ENCODE results near the gene LILRA6. TPM values are rescaled to one million over a fixed set of nuclear protein-coding genes. Genes with fewer than 3 reads are reported as not detected.

LILRA6 gene
- total RNA-seq, 2 donors from 2014 or later, result 4.6 to 5.2 TPM

DNA sequence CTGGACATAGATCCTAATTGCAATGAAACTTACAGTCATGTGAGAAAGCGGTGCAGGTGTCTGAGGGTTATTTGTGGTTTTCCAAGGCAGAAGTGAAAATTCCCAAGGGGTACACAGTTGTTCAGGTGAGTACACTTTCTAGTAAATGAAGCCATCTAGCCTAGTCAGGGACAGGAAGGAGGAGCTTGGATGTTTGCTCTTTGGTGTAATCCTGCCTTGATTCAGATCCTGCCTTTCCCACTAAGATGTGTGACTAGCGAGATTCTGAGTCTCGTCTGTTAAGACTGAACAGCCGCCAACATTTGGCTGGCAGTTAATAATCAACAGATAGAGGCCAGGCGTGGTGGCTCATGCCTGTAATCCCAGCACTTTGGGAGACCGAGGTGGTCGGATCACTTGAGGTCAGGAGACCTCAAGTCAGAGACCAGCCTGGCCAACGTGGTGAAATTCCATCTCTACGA lies 39.4 kb downstream of the LILRA6 start:
- ATAC-seq (ENCODE audit: insufficient number of reproducible peaks, low FRiP score, low read depth) (no peak), DNase-seq (ENCODE audit: low spot score) (no peak)
- Histone ChIP-seq H3K27ac (no peak overlapping the region), H3K36me3 (peaks cover 47% of the 10 kb centered on the region), H3K4me1 (ENCODE audit: control insufficient read depth in 1 of 2, low read depth in 2 of 2) (peaks cover 24 to 49% of the 10 kb centered on the region in 2 donors), H3K9me3 (no peaks in the 10 kb centered on the region), H3K27me3 (replicated peaks; ENCODE audit: insufficient read depth) (no peaks in the 10 kb centered on the region), H3K4me3 (no peak overlapping the region)
- TF ChIP-seq, protein P1, sequence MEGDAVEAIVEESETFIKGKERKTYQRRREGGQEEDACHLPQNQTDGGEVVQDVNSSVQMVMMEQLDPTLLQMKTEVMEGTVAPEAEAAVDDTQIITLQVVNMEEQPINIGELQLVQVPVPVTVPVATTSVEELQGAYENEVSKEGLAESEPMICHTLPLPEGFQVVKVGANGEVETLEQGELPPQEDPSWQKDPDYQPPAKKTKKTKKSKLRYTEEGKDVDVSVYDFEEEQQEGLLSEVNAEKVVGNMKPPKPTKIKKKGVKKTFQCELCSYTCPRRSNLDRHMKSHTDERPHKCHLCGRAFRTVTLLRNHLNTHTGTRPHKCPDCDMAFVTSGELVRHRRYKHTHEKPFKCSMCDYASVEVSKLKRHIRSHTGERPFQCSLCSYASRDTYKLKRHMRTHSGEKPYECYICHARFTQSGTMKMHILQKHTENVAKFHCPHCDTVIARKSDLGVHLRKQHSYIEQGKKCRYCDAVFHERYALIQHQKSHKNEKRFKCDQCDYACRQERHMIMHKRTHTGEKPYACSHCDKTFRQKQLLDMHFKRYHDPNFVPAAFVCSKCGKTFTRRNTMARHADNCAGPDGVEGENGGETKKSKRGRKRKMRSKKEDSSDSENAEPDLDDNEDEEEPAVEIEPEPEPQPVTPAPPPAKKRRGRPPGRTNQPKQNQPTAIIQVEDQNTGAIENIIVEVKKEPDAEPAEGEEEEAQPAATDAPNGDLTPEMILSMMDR (IDR thresholded peaks at IDR 0.05), result no peak

DNA sequence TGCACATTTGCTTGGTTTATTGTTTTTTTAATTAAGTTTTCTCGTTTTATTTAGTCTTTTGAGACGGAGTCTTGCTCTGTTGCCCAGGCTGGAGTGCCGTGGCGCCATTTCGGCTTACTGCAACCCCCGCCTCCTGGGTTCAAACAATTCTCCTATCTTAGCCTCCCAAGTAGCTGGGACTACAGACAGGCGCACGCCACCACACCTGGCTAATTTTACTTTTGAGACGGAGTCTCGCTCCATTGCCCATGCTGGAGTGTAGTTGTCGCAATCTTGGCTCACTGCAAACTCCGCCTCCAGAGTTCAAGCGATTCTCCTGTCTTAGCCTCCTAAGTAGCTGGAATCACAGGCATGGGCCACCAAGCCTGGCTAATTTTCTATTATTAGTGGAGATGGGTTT lies 40.6 kb downstream of the LILRA6 start:
- ATAC-seq (ENCODE audit: insufficient number of reproducible peaks, low FRiP score, low read depth) (no peak), DNase-seq (ENCODE audit: low spot score) (no peak)
- H3K4me1 ChIP-seq (ENCODE audit: control insufficient read depth in 1 of 2, low read depth in 2 of 2), result peaks cover 24 to 49% of the 10 kb centered on the region in 2 donors
- TF ChIP-seq, protein P1 (IDR thresholded peaks at IDR 0.05), result no peak
- peaks cover 38% of the 10 kb centered on the region for H3K36me3 ChIP-seq
- H3K27ac ChIP-seq, result peak overlapping the region in 1 of 2 donors; percentile 87
- no peaks in the 10 kb centered on the region for H3K27me3 ChIP-seq (replicated peaks; ENCODE audit: insufficient read depth)
- H3K9me3 ChIP-seq, result no peaks in the 10 kb centered on the region
- H3K4me3 ChIP-seq, result peak overlapping the region; percentile 82

DNA sequence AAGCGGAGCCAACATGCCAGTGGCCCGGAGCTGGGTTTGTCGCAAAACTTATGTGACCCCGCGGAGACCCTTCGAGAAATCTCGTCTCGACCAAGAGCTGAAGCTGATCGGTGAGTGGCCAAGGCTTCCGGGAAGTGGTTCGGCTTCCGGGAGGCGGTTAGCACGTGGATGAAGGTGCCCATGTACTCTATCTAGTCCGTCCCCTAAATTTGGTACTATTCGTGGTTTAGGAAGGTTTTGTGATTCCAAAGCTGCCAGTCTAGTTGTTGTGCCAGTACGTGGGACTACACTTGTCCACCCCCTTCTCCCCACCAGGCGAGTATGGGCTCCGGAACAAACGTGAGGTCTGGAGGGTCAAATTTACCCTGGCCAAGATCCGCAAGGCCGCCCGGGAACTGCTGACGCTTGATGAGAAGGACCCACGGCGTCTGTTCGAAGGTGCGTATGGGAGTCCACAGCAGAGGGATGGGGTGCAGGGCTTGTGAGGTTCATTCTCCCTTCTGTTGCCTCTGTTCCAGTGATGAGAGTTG lies 41.4 kb downstream of the LILRA6 start:
- TF ChIP-seq, protein P1 (IDR thresholded peaks at IDR 0.05), result no peak
- no peak for DNase-seq (ENCODE audit: low spot score)
- ATAC-seq (ENCODE audit: insufficient number of reproducible peaks, low FRiP score, low read depth), result no peak
- Histone ChIP-seq H3K27me3 (replicated peaks; ENCODE audit: insufficient read depth) (no peaks in the 10 kb centered on the region), H3K4me3 (peak overlapping the region; percentile 82), H3K36me3 (peaks cover 31% of the 10 kb centered on the region), H3K4me1 (ENCODE audit: control insufficient read depth in 1 of 2, low read depth in 2 of 2) (peaks cover 24 to 49% of the 10 kb centered on the region in 2 donors), H3K27ac (peak overlapping the region; percentile 87 to 91), H3K9me3 (no peaks in the 10 kb centered on the region)

DNA sequence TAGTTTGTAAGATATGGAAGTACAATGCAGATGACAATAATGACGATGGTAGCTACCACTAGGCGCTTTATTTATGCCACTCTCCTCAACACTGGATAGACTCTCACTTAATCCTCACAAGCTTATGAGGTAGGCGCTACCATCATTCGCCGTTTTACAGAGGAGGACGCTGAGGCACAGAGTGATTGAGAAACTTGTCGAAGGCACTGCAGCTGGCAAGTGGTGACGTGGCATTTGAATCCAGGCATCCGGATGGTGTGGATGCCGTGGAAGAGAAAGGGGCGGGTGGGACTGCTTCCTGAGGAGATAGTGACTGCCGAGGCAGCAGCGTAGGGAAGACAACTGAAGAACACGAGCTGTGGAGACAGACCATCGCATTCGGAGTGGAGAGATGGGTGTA lies 43.2 kb downstream of the LILRA6 start:
- ATAC-seq (ENCODE audit: insufficient number of reproducible peaks, low FRiP score, low read depth), result no peak
- Histone ChIP-seq H3K9me3 (no peaks in the 10 kb centered on the region), H3K36me3 (peaks cover 15% of the 10 kb centered on the region), H3K27me3 (replicated peaks; ENCODE audit: insufficient read depth) (no peaks in the 10 kb centered on the region), H3K4me1 (ENCODE audit: control insufficient read depth in 1 of 2, low read depth in 2 of 2) (peaks cover 24 to 36% of the 10 kb centered on the region in 2 donors), H3K27ac (no peak overlapping the region), H3K4me3 (no peak overlapping the region)
- TF ChIP-seq, protein P1 (IDR thresholded peaks at IDR 0.05), result no peak
- DNase-seq (ENCODE audit: low spot score), result no peak

DNA sequence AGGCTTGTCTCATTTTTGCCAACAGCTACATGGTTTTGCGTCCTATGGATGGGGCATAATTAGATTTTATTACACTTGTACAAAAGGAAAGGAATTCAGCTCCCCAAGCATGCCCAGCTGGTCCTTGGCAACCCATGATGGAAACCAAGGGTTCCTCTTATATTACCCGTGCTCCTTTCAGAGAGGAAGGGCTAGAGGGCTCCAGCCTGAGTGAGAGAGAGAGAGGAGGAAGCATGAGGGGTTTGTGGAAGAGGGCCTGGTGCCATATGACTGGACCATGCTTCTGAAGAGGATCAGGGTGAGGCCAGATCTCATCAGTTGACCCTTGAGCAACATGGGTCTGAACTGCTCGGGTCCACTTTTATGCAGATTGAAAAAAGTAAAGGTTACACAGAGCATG lies 45.5 kb downstream of the LILRA6 start:
- no peak overlapping the region for H3K4me3 ChIP-seq
- H3K9me3 ChIP-seq, result no peaks in the 10 kb centered on the region
- peaks cover 9% of the 10 kb centered on the region for H3K36me3 ChIP-seq

More for the DNA sequence above, 45.5 kb downstream of the LILRA6 start:
- ATAC-seq (ENCODE audit: insufficient number of reproducible peaks, low FRiP score, low read depth) (no peak), DNase-seq (ENCODE audit: low spot score) (no peak)
- H3K27me3 ChIP-seq (replicated peaks; ENCODE audit: insufficient read depth), result no peaks in the 10 kb centered on the region
- TF ChIP-seq, protein P1 (IDR thresholded peaks at IDR 0.05), result no peak
- peaks cover 11 to 19% of the 10 kb centered on the region in 2 donors for H3K4me1 ChIP-seq (ENCODE audit: control insufficient read depth in 1 of 2, low read depth in 2 of 2)
- no peak overlapping the region for H3K27ac ChIP-seq

Data from thoracic aorta (tissue), 2 donors.